Iris pigment epithelial cell (primary cell): ENCODE data around the gene COL26A1.

Experiments
- DNase-seq: peaks from one replicate; pipeline ENCODE4 v3.0.0-alpha.2; 2011; ENCODE audit warnings: low read depth

COL26A1 gene

GRCh38 chr7:101535351-101535751, 172.7 kb downstream of the COL26A1 start:
- DNase-seq = no peak

- no peak for DNase-seq
Observed at GRCh38 chr7:101536232-101536631, 173.6 kb downstream of the COL26A1 start.

GRCh38 chr7:101536668-101537067, 174.0 kb downstream of the COL26A1 start:
- no peak for DNase-seq

GRCh38 chr7:101537205-101537604, 174.5 kb downstream of the COL26A1 start:
- DNase-seq = no peak

- no peak for DNase-seq
Observed at GRCh38 chr7:101537935-101538595, 175.4 kb downstream of the COL26A1 start.

- peak; percentile 28 for DNase-seq
Observed at GRCh38 chr7:101538596-101539459, 176.2 kb downstream of the COL26A1 start.

GRCh38 chr7:101539784-101540183, 177.1 kb downstream of the COL26A1 start:
- DNase-seq = no peak

GRCh38 chr7:101542527-101543241, 180.0 kb downstream of the COL26A1 start:
- DNase-seq = peak; percentile 27

GRCh38 chr7:101543242-101543766, 180.6 kb downstream of the COL26A1 start:
- DNase-seq = no peak

GRCh38 chr7:101543846-101544245, 181.2 kb downstream of the COL26A1 start:
- no peak for DNase-seq

GRCh38 chr7:101545441-101546190, 182.9 kb downstream of the COL26A1 start:
- no peak for DNase-seq

GRCh38 chr7:101546308-101546936, 183.7 kb downstream of the COL26A1 start:
- no peak for DNase-seq

- DNase-seq = no peak
Observed at GRCh38 chr7:101547022-101547915, 184.6 kb downstream of the COL26A1 start.

GRCh38 chr7:101547916-101548661, 185.4 kb downstream of the COL26A1 start:
- DNase-seq = no peak

GRCh38 chr7:101549734-101550133, 187.1 kb downstream of the COL26A1 start:
- no peak for DNase-seq

GRCh38 chr7:101550641-101551541, 188.2 kb downstream of the COL26A1 start:
- DNase-seq = no peak

GRCh38 chr7:101553018-101553770, 190.5 kb downstream of the COL26A1 start:
- no peak for DNase-seq
